ENCODE measurements around the gene KCNJ4.

Gene KCNJ4

DNA sequence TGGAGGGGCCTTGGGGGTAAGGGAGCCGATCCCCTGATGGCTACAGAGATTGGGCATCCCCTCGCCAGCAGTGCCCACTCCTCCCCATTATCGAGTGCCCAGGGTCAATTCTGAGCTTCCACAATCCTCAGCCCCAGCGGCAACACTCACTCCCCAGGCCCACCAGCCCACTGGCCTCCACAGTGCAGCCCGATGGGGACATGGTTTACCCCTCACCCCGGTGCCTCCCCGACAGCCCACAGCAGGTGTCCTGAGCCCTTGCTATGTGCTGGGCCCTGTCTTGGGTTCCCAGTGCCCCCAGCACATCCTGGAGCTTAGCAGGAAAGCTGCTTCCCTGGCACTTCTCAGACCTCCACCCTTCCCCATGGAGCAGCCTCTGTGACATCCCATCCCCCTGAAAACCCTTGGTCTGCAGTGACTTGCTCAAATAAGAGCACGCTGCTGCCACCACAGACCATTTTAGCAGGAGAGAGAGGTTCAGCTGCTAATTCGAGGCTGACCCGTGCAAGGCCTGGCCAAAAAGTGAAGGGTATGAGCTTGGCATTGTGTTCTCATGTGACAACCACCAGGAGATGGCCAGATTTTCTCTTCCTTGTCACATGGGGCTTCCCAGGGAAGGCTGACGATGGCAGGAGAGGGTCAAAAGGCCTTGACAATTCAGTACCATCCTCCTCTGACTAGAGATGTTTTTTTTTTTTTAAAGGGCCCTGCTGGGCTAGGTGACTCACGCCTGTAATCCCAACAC lies 23.6 kb downstream of the KCNJ4 start:
- no peak for DNase-seq (ENCODE audit: low read depth in 2 of 2)

- DNase-seq (ENCODE audit: low read depth in 2 of 2), result no peak
These were observed 25.4 kb downstream of the KCNJ4 start for GRCh38 chr22:38429499-38430068.

GRCh38 chr22:38428714-38429113 lies 26.3 kb downstream of the KCNJ4 start:
- no peak for DNase-seq (ENCODE audit: low read depth in 2 of 2)

DNA sequence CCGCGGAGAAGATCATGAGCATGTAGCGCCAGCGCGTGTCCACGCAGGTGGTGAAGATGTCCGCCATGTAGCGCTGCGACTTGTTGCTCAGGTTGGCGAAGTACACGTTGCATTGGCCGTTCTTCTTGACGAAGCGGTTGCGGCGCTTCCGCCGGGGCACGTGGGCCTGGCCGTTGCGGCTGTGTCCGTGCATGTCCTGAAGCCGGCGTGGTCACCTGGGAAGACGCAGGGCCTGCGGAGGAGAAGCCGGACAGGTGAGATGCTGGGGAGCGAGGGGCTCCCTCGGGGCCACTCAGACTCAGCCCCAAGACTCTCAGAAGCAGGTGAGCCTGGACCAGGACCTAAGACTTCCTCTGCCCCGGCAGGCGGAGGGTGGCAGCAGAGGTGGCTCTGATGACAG lies 27.1 kb downstream of the KCNJ4 start:
- no peak for DNase-seq (ENCODE audit: low read depth in 2 of 2)

- DNase-seq (ENCODE audit: low read depth in 2 of 2), result no peak
These were observed 27.5 kb downstream of the KCNJ4 start for GRCh38 chr22:38427465-38427864.

- no peak for DNase-seq (ENCODE audit: low read depth in 2 of 2)
These were observed 28.4 kb downstream of the KCNJ4 start for GRCh38 chr22:38426628-38427027.

GRCh38 chr22:38424525-38425080 lies 30.4 kb downstream of the KCNJ4 start:
- DNase-seq (ENCODE audit: low read depth in 2 of 2), result no peak

DNA sequence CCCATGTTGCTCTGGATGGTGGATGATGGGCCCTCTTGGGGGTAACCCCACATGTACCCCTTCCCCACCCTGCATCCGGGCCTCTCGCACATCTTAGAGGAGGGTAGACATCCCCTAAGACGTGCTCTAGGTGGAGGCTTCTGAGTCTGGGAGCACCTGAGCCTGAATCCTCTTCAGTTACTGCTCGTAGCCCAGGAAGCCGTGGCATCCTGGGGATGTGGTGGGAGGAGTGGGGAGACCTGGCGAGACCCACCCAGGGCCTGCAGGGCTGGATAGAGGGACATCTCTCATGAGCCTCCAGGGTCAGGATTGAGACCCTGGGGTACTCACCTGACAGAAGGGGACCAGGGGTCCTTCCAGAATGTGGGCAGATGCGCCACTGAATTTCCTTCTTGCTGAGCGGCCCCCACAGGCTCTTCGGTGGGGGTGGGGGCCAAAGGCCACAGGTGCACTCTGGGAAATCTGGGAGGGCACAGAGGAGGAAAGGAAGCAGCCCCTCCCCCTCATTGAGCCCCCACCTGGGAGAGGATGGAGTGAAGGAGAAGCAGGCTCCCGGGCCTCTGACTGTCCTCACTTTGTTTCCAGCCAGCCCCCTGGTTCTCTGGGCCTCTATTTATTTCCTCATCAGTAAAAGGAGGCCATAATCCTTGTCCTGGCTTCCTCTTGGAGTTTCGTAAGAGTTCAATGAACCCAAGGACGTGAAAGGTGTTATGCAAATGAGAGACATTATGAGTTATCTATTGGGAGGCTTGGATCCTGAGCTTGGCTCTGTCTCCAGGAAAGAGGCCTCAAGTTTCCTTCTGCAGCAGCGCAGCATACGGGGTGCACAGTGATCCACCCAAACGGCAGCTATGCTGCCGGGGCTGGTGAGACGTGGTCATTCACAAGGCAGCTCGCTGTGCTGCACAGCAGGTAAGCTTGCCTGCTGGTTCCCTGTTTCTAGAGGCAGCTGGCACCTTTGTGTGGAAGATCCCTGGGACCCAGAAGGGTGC lies 31.2 kb downstream of the KCNJ4 start:
- DNase-seq (ENCODE audit: low read depth in 2 of 2), result no peak

DNA sequence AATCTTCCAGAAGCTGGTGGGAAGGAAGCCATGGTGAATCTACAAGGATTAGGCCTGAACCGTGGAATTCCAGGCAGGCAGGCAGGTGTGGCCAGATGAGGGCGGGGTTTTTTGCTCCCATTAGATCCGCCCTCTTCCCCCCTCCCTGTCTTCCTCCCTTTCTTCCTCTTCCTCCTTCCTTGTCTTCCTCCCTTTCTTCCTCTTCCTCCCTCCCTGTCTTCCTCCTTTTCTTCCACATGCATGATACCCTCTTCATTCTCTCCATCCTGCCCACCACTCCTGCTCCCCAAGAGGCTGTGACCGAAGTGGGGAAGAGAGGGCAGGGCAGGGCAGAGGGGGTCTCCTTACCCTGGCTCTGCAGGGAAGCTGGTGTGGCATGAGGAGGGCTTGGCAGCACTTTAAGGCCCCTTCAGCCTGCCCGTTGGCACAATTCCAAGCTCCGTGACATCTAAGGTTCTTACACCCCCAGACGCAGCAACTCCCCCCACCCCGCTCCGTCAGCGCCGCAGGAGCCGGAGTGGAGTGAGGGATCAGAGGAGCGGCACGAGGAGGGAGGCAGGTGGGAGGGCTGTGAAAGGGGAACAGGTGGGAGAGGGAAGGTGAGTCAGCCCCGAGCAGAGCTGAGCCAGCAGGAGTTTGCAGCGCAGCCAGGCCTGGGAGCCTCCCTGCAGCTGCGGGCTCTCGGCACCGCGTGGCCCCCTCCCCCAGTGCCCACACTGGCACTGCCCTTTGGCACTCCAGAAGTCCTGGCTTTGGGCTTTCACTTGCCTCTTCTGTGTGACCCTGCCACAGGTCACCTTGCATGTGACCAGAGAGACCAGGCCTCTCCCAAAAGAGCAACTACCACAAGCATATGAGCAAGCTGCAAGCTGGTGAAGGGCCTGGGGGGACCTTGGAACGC lies 32.1 kb downstream of the KCNJ4 start:
- DNase-seq (ENCODE audit: low read depth in 2 of 2), result no peak

- no peak for DNase-seq (ENCODE audit: low read depth in 2 of 2)
These were observed 34.3 kb downstream of the KCNJ4 start for GRCh38 chr22:38420734-38421133.

DNA sequence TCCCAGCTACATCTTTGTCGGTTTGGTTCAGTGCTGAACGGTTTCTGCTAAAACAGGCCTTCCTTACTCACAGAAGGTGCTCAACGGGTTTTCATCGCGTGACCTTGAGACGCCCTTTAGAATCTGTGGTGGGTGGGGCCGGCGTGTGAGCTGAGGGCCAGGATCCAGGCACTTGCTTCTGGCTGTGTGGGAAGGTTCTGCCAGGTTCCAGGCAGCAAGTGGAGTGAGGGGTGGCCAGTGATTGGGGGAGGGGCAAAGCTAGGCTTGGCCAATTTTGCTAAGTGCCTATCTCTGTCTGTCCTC lies 35.2 kb downstream of the KCNJ4 start:
- DNase-seq (ENCODE audit: low read depth in 2 of 2), result no peak

DNA sequence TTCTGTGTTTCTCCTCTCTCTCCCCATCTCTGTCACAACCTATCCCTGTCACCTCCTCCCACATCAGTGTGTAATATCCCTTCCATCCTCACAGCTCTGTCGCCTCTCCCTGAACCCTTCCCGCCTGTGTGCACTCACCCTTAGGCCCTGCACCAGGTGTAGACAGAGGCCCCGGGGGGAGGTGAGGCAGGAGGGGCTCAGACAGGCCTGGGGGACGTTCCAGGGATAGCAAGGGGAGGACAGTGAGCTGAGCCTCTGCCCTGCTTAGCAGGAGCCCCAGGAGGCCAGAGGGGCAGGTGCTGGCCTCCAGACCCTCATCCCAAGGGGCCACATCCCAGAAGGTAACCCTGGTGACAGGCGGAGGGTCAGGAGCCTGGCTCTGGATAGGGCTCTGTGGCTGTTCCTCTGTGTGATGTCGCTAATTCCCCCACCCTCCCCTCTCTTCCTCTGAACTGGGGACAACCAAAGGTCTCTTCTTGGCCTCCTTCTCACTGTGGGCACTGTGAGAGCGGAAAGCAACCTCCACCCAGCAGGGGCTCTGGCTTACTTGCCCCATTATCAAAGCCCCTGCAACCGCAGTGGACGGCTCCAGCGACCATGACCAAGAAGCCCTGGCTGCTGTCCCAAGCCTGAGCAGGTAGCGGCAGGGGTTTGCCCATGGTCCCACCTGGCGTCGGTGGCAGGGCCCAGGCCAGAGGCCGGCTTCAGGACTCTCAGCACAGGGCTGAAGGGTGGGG lies 35.7 kb downstream of the KCNJ4 start:
- DNase-seq (ENCODE audit: low read depth in 2 of 2), result no peak

DNA sequence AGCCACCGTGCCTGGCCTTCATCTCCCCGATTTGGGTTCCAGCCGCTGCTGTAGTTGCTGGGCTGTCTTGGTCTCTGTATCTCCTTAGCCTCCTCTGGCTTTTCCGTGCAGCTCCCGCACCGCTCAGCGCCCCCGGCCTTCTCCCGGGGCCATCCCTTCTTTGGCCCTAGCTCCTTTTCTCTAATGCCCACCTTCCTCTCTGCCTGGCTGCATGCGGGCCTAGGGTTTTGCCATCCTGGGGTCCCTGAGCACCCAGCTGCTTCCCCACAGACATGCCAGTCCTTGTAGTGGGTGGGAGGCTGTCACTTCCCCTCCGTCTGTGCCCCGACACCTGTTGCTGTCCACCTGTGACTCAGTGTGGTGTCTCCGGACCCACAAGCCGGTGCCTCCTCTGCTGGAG lies 36.4 kb downstream of the KCNJ4 start:
- DNase-seq (ENCODE audit: low read depth in 2 of 2), result no peak

DNA sequence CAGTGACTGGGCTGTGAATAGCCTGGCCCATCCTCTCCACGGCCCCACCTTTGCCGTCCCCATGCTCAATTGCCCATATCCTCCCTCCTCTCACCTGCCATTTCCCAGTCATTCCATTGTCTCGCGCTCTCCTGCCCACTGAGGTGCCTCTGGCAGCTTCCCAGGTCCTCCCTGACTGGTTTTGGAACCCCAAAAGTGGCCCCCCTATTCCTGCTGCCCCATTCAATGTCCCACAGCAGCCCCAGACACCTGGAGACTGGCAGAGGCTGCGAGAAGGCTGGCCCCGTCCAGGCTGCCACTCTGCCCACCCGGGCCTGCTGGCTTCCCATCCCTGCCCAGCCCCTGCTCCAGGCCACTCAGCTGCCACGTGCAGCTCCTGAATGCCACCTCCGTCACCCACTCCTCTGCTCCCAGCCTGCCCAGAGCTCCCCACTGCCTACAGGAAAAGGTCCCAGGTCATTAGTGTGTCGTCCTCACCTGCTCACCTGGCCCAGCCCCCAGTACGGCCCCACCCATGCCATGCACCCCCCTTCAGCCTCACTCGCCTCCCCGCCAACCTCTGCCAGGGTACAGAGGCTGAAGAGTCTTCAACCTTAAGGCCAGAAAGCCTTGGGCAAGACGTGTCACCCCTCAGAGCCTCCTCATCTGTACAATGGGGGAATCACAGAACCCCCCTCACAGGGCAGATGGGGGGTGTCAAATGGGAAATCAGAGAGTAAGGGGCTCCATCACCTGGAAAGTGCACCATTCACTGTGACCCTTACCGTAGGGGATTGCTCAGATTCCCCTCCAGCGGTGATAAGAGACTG lies 37.5 kb downstream of the KCNJ4 start:
- DNase-seq (ENCODE audit: low read depth in 2 of 2), result no peak

DNA sequence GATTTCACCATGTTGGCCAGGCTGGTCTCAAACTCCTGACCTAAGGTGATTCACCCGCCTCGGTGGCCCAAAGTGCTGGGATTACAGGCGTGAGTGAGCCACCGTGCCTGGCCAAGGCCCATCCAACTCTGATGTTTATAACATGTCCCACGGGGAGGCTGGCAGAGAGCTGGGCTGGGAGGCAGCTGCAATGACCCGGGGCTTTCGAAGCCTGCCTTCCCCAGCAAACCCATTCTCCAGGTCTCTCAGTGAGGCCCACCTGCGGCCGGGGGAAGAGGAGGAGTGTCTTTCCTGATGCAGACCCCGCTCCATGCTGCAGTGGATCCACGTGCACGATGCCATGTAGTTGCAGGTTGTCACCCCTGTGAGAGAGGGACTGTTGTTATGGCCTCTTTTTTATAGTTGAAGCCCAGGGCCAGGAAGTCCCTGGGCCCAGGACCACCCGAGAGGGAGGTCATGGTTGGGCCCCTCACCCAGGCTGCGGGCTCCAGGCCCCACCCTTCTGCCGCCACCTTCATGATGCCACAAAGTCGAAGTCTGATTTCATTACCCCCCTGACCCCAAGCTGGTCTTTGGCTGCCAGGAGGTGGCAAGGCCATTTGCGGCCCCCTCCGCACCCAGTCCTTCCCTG lies 38.3 kb downstream of the KCNJ4 start:
- DNase-seq (ENCODE audit: low read depth in 2 of 2), result no peak

GRCh38 chr22:38415561-38416321 lies 39.3 kb downstream of the KCNJ4 start:
- DNase-seq (ENCODE audit: low read depth in 2 of 2), result no peak

GRCh38 chr22:38415046-38415445 lies 40.0 kb downstream of the KCNJ4 start:
- no peak for DNase-seq (ENCODE audit: low read depth in 2 of 2)

DNA sequence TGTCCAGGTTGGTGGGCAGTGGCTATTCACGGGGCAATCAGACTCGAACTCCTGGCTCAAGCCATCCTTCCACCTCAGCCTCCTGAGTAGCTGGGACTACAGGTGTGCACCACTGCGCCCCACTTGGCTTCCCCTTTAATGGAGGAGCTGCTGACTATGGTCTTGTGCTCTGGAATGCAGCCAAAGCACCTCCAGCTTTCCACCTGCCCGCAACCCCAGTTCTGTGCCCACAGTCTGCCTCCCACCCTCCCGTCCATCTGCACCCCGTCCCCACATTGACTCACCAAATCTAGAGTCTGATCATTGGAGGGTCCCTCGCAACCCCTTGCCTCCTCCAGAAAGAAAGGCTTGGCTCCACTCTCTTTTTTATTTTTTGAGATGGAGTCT lies 41.0 kb downstream of the KCNJ4 start:
- no peak for DNase-seq (ENCODE audit: low read depth in 2 of 2)

All from activated CD8-positive, alpha-beta memory T cell treated with anti-CD3 and anti-CD28 coated beads for 4 hours (primary cell).